ENCODE data around the gene GOLGA6L10. TPM values are rescaled to one million over a fixed set of nuclear protein-coding genes. Genes with fewer than 3 reads are reported as not detected.
A peak's percentile ranks its signal among the peaks of the same experiment; 100 is the strongest.

Gene GOLGA6L10
- total and polyA plus RNA-seq, 4 experiments from 2014 or later: 0.98 to 3.0 (median 2.4) TPM; not detected in 1

GRCh38 chr15:82294061-82294690 is 55.1 kb downstream of the GOLGA6L10 start:
- DNase-seq: no peak
- Mint-ChIP-seq H3K36me3 (peaks cover 3 to 6% of the 10 kb centered on the region in 2 donors), H3K4me1 (peaks cover 19 to 34% (median 27%) of the 10 kb centered on the region in 4 donors), H3K9me3 (peaks cover 2 to 11% (median 7%) of the 10 kb centered on the region in 8 donors), H3K27ac (peak overlapping the region in 2 of 7 donors; percentile 17 to 54), H3K4me3 (no peak overlapping the region), H3K27me3 (no peaks in the 10 kb centered on the region)
- intact Hi-C loops (cut with micrococcal nuclease): no loop called here
- CTCF ChIA-PET (ENCODE audit: partially characterized antibody): no interaction called here
- POLR2A ChIA-PET (ENCODE audit: partially characterized antibody): no interaction called here
- Histone ChIP-seq H3K27ac (ENCODE audit: low read depth, low read length) (no peak overlapping the region), H3K27me3 (ENCODE audit: insufficient read depth, low read length) (no peaks in the 10 kb centered on the region), H3K36me3 (ENCODE audit: insufficient read depth, low read length) (no peaks in the 10 kb centered on the region), H3K4me3 (ENCODE audit: low read length in 2 of 2) (no peak overlapping the region), H3K9me3 (ENCODE audit: control insufficient read depth in 1 of 2, low read length in 2 of 2) (no peaks in the 10 kb centered on the region), H3K4me1 (ENCODE audit: insufficient read depth, low read length) (peaks cover 13% of the 10 kb centered on the region)

- intact Hi-C loops (cut with micrococcal nuclease): no loop called here
- ChIA-PET CTCF (ENCODE audit: partially characterized antibody) (no interaction called here), POLR2A (ENCODE audit: partially characterized antibody) (no interaction called here)
- no peak overlapping the region for H3K4me3 ChIP-seq (ENCODE audit: low read length in 2 of 2)
- no peak overlapping the region for H3K27ac ChIP-seq (ENCODE audit: low read depth, low read length)
- Mint-ChIP-seq H3K9me3 (peaks cover 4 to 24% (median 12%) of the 10 kb centered on the region in 8 donors), H3K4me1 (peaks cover 20 to 33% (median 30%) of the 10 kb centered on the region in 4 donors), H3K27ac (peak overlapping the region in 4 of 7 donors; percentile 50 to 81 (median 68)), H3K36me3 (peaks cover 3 to 9% of the 10 kb centered on the region in 2 donors), H3K27me3 (no peaks in the 10 kb centered on the region), H3K4me3 (no peak overlapping the region)
- H3K36me3 ChIP-seq (ENCODE audit: insufficient read depth, low read length): no peaks in the 10 kb centered on the region
- no peak for DNase-seq
- no peaks in the 10 kb centered on the region for H3K9me3 ChIP-seq (ENCODE audit: control insufficient read depth in 1 of 2, low read length in 2 of 2)
- H3K4me1 ChIP-seq (ENCODE audit: insufficient read depth, low read length): peaks cover 10% of the 10 kb centered on the region
- no peaks in the 10 kb centered on the region for H3K27me3 ChIP-seq (ENCODE audit: insufficient read depth, low read length)
Observed at GRCh38 chr15:82292271-82292670, 57.0 kb downstream of the GOLGA6L10 start.

Other genes starting within 250 kb of the GOLGA6L10 start
- 10 to 100 TPM; 19.9 to 23.1 TPM for gene EFL1, start 86.7 kb downstream of the GOLGA6L10 start, total RNA-seq
- 10 to 100 TPM in 1 of 2 donors, 1 to 10 TPM in 1; 9.3 to 23.8 TPM for gene EFL1, start 86.7 kb downstream of the GOLGA6L10 start, polyA plus RNA-seq
- 1 to 10 TPM; 1.7 to 2.7 TPM for gene SAXO2, start 86.7 kb downstream of the GOLGA6L10 start, total RNA-seq
- under 1 TPM in 1 of 2 donors, not detected in 1; 0.26 TPM for gene SAXO2, start 86.7 kb downstream of the GOLGA6L10 start, polyA plus RNA-seq
- gene GOLGA6L9, start 80.3 kb upstream of the GOLGA6L10 start, total RNA-seq: 1 to 10 TPM; 3.8 to 3.9 TPM
- under 1 TPM; 0.11 to 0.69 TPM for gene GOLGA6L9, start 80.3 kb upstream of the GOLGA6L10 start, polyA plus RNA-seq
- 1,000 to 10,000 TPM; 2,038 to 2,106 TPM for gene RPS17, start 191.0 kb upstream of the GOLGA6L10 start, total RNA-seq
- 1,000 to 10,000 TPM; 1,310 to 1,371 TPM for gene RPS17, start 191.0 kb upstream of the GOLGA6L10 start, polyA plus RNA-seq